Smooth muscle cell (in vitro differentiated cells): Measurements from ENCODE around the gene EFCAB3. TPM values are rescaled to one million over a fixed set of nuclear protein-coding genes. Genes with fewer than 3 reads are reported as not detected.
"Not testable (repeated sequence)": the region's sequence is repeated elsewhere in the genome, so short reads cannot be mapped to it uniquely, and the experiment has no call there.

Source experiments
- DNase-seq: peaks from one replicate; lab custom pipeline; 2025; ENCODE audit not compliant: unreplicated experiment; lab: John Stamatoyannopoulos, UW
- H2AFZ ChIP-seq: fragments of 200-600 bp; sonication (generic); 2 replicates; pipeline ENCODE4 v1.6.0; 2016; ENCODE audit warnings: antibody characterized with exemption, low read depth, mild to moderate bottlenecking
- H3F3A ChIP-seq: fragments of 200-600 bp; sonication (generic); 2 replicates; pipeline ENCODE4 v1.6.0; 2017; ENCODE audit warnings: antibody characterized with exemption, low read depth
- H3K27ac ChIP-seq: fragments of 200-600 bp; sonication (generic); 2 replicates; pipeline ENCODE4 v1.5.1; 2016; ENCODE audit warnings: low read depth, mild to moderate bottlenecking
- H3K27me3 ChIP-seq: fragments of 200-600 bp; sonication (generic); 2 replicates; pipeline ENCODE4 v1.6.1; 2016; ENCODE audit warnings: low read depth, mild to moderate bottlenecking
- H3K36me3 ChIP-seq: fragments of 200-600 bp; sonication (generic); 2 replicates; pipeline ENCODE4 v1.5.1; 2016; ENCODE audit warnings: low read depth
- H3K4me1 ChIP-seq: fragments of 200-600 bp; sonication (generic); 2 replicates; pipeline ENCODE4 v1.5.1; 2016; ENCODE audit warnings: low read depth
- H3K4me2 ChIP-seq: fragments of 200-600 bp; sonication (generic); 2 replicates; pipeline ENCODE4 v1.6.0; 2016; ENCODE audit warnings: mild to moderate bottlenecking
- H3K4me3 ChIP-seq: fragments of 200-600 bp; sonication (generic); 2 replicates; pipeline ENCODE4 v1.5.1; 2016; ENCODE audit warnings: mild to moderate bottlenecking
- H3K79me2 ChIP-seq: fragments of 200-600 bp; sonication (generic); 2 replicates; pipeline ENCODE4 v1.6.0; 2016; ENCODE audit warnings: low read depth, mild to moderate bottlenecking
- H3K9ac ChIP-seq: fragments of 200-600 bp; sonication (generic); 2 replicates; pipeline ENCODE4 v1.6.0; 2016; ENCODE audit warnings: low read depth
- H3K9me3 ChIP-seq: fragments of 200-600 bp; sonication (generic); replicated peaks from 2 replicates; pipeline ENCODE4 v1.5.1; 2016; ENCODE audit warnings: low read depth
- H4K20me1 ChIP-seq: fragments of 200-600 bp; sonication (generic); 2 replicates; pipeline ENCODE4 v1.6.0; 2016; ENCODE audit warnings: low read depth
- CTCF ChIP-seq: fragments of 200-600 bp; sonication (generic); IDR thresholded peaks from 2 replicates; pipeline ENCODE4 v1.5.1; 2017; ENCODE audit warnings: borderline replicate concordance, mild to moderate bottlenecking, antibody characterized with exemption; ENCODE audit not compliant: insufficient read depth, poor library complexity, severe bottlenecking
- WGBS: methylation state at CpG from one replicate; pipeline ENCODE4 v1.1.7; 2016; ENCODE audit warnings: low lambda C conversion rate; 5-methylcytosine and 5-hydroxymethylcytosine counted together
- polyA plus RNA-seq: library from polyadenylated mRNA; unstranded; fragments of >200 nt; fragmentation: Nextera tagmentation; extraction: Ambion mirVana; gene quantifications from 2 replicates; pipeline ENCODE4 v1.2.1, GENCODE V29; 2016
- total RNA-seq: library from RNA; depleted of rRNA; stranded (reverse); fragments of >200 nt; gene quantifications from 2 replicates; pipeline ENCODE4 v1.2.3, GENCODE V29; 2014

Gene EFCAB3
- total and polyA plus RNA-seq, 2 experiments from 2014 or later = not detected

- 96% methylated on average over 6 of the region's 6 CpGs for WGBS
- H4K20me1 ChIP-seq, DNase-seq, H3K79me2 ChIP-seq, H2AFZ ChIP-seq, H3K4me1 ChIP-seq, H3K9me3 ChIP-seq, H3K36me3 ChIP-seq, H3K4me2 ChIP-seq, H3K27ac ChIP-seq, H3F3A ChIP-seq, H3K9ac ChIP-seq, H3K4me3 ChIP-seq, H3K27me3 ChIP-seq: not testable (repeated sequence)
Measured at GRCh38 chr17:62441181-62441580, 60.8 kb downstream of the EFCAB3 start.

- no peak for DNase-seq
- Histone ChIP-seq H3K4me1 (no peaks in the 10 kb centered on the region), H3K79me2 (no peaks in the 10 kb centered on the region), H3K4me2 (no peak overlapping the region), H3F3A (no peaks in the 10 kb centered on the region), H3K36me3 (peaks cover 5% of the 10 kb centered on the region), H3K4me3 (no peak overlapping the region), H3K9me3 (no peaks in the 10 kb centered on the region), H3K27me3 (no peaks in the 10 kb centered on the region), H2AFZ (no peak overlapping the region), H3K27ac (no peak overlapping the region), H3K9ac (no peak overlapping the region), H4K20me1 (no peaks in the 10 kb centered on the region)
- 95% methylated on average over 4 of the region's 4 CpGs for WGBS
- TF ChIP-seq CTCF = no peak
Measured at GRCh38 chr17:62444063-62444462, 63.7 kb downstream of the EFCAB3 start.

GRCh38 chr17:62445791-62446190 is 65.4 kb downstream of the EFCAB3 start:
- not testable (repeated sequence) for DNase-seq, H3F3A ChIP-seq, H2AFZ ChIP-seq, H3K4me3 ChIP-seq, H4K20me1 ChIP-seq, H3K9me3 ChIP-seq, H3K79me2 ChIP-seq, H3K27me3 ChIP-seq, H3K9ac ChIP-seq, H3K27ac ChIP-seq, H3K36me3 ChIP-seq, H3K4me1 ChIP-seq, H3K4me2 ChIP-seq
- 97% methylated on average over 4 of the region's 4 CpGs for WGBS

- not testable (repeated sequence) for H3K4me3 ChIP-seq, H3K4me2 ChIP-seq, H3K27me3 ChIP-seq, DNase-seq, H3K9me3 ChIP-seq, H3K79me2 ChIP-seq, H3K4me1 ChIP-seq, H2AFZ ChIP-seq, H4K20me1 ChIP-seq, H3K36me3 ChIP-seq, H3F3A ChIP-seq, H3K9ac ChIP-seq, H3K27ac ChIP-seq
- WGBS = 89% methylated on average over 4 of the region's 4 CpGs
Measured at GRCh38 chr17:62452195-62452594, 71.8 kb downstream of the EFCAB3 start.

- H3K4me1 ChIP-seq, H3K4me3 ChIP-seq, H3K79me2 ChIP-seq, H3K36me3 ChIP-seq, H3K9ac ChIP-seq, H3K27ac ChIP-seq, H3K27me3 ChIP-seq, H3K4me2 ChIP-seq, H3F3A ChIP-seq, H2AFZ ChIP-seq, H3K9me3 ChIP-seq, H4K20me1 ChIP-seq, DNase-seq: not testable (repeated sequence)
- WGBS = 90% methylated on average over 5 of the region's 5 CpGs
Measured at GRCh38 chr17:62453041-62453440, 72.7 kb downstream of the EFCAB3 start.

GRCh38 chr17:62453656-62454055 is 73.3 kb downstream of the EFCAB3 start:
- H3K9ac ChIP-seq, H3F3A ChIP-seq, DNase-seq, H4K20me1 ChIP-seq, H3K36me3 ChIP-seq, H3K4me2 ChIP-seq, H3K79me2 ChIP-seq, H3K4me3 ChIP-seq, H3K9me3 ChIP-seq, H3K27me3 ChIP-seq, H3K27ac ChIP-seq, H2AFZ ChIP-seq, H3K4me1 ChIP-seq: not testable (repeated sequence)
- 92% methylated on average over 4 of the region's 4 CpGs for WGBS

- not testable (repeated sequence) for H3K27ac ChIP-seq, DNase-seq, H4K20me1 ChIP-seq, H3K79me2 ChIP-seq, H3K36me3 ChIP-seq, H3F3A ChIP-seq, H3K9me3 ChIP-seq, H3K4me2 ChIP-seq, H3K9ac ChIP-seq, H2AFZ ChIP-seq, H3K4me3 ChIP-seq, H3K4me1 ChIP-seq, H3K27me3 ChIP-seq
- 94% methylated on average over 3 of the region's 3 CpGs for WGBS
Measured at GRCh38 chr17:62454111-62454510, 73.8 kb downstream of the EFCAB3 start.
